ENCODE measurements around the gene UTRN.

DNA sequence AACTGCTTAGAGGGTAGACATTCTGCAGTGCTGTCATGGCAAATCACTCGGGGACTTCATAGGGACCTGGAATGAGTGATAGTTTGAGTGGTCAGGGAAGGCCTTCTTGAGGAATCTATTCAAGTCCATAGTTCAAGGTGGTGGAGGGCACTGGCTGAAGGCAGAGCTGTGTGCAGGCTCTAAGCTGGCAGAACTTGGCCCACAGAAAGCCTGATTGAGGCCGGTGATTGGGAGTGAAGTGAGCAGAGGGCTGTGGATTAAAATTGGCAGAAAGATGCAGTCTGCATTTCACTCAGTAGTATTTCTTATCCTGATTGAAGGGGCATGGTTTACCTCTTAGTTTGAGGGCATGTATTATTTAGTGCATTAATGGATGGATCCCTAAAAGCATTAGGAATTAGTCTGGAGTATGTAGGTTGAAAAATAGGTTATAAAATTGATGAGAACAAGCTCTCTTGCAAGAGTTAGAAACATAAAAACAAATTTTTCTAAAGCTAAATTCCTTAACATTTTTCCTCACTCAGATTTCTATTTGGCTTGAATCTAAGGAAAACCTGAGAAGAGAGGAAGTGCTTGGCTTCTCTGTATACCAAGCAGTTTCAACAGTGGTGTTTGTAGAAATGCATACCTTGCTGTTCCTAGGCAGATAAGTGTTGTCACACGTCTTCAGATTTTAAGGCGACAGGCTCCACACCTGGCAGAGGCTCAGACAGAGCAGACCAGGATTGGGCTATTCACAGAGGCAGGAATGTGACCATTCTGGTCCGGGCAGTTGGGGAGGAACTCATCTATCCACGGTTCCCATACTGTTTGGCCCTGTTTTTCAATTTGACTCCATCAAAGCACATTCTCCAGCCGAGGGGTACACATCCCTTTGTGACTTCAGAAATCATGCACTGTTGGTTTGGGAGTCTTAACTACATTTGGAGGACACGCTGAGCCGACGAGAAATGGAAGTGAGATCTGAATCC, 45.2 kb downstream of the UTRN start:
- TF ChIP-seq, protein P1, sequence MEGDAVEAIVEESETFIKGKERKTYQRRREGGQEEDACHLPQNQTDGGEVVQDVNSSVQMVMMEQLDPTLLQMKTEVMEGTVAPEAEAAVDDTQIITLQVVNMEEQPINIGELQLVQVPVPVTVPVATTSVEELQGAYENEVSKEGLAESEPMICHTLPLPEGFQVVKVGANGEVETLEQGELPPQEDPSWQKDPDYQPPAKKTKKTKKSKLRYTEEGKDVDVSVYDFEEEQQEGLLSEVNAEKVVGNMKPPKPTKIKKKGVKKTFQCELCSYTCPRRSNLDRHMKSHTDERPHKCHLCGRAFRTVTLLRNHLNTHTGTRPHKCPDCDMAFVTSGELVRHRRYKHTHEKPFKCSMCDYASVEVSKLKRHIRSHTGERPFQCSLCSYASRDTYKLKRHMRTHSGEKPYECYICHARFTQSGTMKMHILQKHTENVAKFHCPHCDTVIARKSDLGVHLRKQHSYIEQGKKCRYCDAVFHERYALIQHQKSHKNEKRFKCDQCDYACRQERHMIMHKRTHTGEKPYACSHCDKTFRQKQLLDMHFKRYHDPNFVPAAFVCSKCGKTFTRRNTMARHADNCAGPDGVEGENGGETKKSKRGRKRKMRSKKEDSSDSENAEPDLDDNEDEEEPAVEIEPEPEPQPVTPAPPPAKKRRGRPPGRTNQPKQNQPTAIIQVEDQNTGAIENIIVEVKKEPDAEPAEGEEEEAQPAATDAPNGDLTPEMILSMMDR (optimal IDR thresholded peaks at IDR 0.05 in 1 of 3, IDR thresholded peaks at IDR 0.05 in 1 of 3, conservative IDR thresholded peaks at IDR 0.05 in 1 of 3; ENCODE audit: extremely low read depth in 1 of 3, insufficient read depth in 2 of 3, low read length in 3 of 3) = no peak
- TF ChIP-seq EZH2 (IDR thresholded peaks at IDR 0.05; ENCODE audit: low read length) = no peak
